HepG2 (cell line): Measurements from ENCODE around the gene CLASRP. TPM values are rescaled to one million over a fixed set of nuclear protein-coding genes. Genes with fewer than 3 reads are reported as not detected.

Source experiments
- ADNP ChIP-seq: sonication (generic); formaldehyde crosslinking; IDR thresholded peaks from 2 replicates; pipeline ENCODE4 v1.4.0; 2020; ENCODE audit warnings: missing genetic modification reagents
- CCDC6 ChIP-seq: sonication (generic); formaldehyde crosslinking; IDR thresholded peaks from 2 replicates; pipeline ENCODE4 v1.8.1; 2022; ENCODE audit warnings: mild to moderate bottlenecking, missing genetic modification reagents, moderate library complexity
- GATA4 ChIP-seq: sonication (generic); IDR thresholded peaks from 2 replicates; pipeline ENCODE4 v1.6.1; 2016; ENCODE audit warnings: antibody characterized with exemption, low read depth, borderline replicate concordance
- HNRNPLL ChIP-seq: fragments of 200-400 bp; formaldehyde crosslinking; IDR thresholded peaks from 2 replicates; pipeline ENCODE4 v1.6.1; 2017; ENCODE audit warnings: mild to moderate bottlenecking, low read depth, low read length; ENCODE audit not compliant: poor library complexity, severe bottlenecking
- KAT2B ChIP-seq: fragments of 150-350 bp; IDR thresholded peaks from 2 replicates; pipeline ENCODE4 v1.6.1; 2014; ENCODE audit warnings: low read depth, low read length, borderline replicate concordance
- NCOR1 ChIP-seq: fragments of 200-600 bp; sonication (generic); IDR thresholded peaks from 2 replicates; pipeline ENCODE4 v1.7.0; 2017; ENCODE audit warnings: antibody characterized with exemption, low read length, borderline replicate concordance
- NFIB ChIP-seq: sonication (generic); formaldehyde crosslinking; IDR thresholded peaks from 2 replicates; pipeline ENCODE4 v1.9.0; 2021; ENCODE audit warnings: missing genetic modification reagents, mild to moderate bottlenecking, borderline replicate concordance
- PAF1 ChIP-seq: IDR thresholded peaks from 2 replicates; pipeline ENCODE4 v1.6.1; 2016; ENCODE audit warnings: missing genetic modification reagents, missing compliant biosample characterization
- SIX1 ChIP-seq: sonication (generic); formaldehyde crosslinking; IDR thresholded peaks from 2 replicates; pipeline ENCODE4 v1.4.0; 2020; ENCODE audit warnings: missing genetic modification reagents, borderline replicate concordance
- SP140L ChIP-seq: sonication (generic); formaldehyde crosslinking; IDR thresholded peaks from 2 replicates; pipeline ENCODE4 v1.4.0; 2020; ENCODE audit warnings: missing genetic modification reagents, borderline replicate concordance
- STAG1 ChIP-seq: sonication (generic); formaldehyde crosslinking; IDR thresholded peaks from 2 replicates; pipeline ENCODE4 v1.4.0; 2020; ENCODE audit warnings: missing genetic modification reagents
- ZNF205 ChIP-seq: IDR thresholded peaks from 2 replicates; pipeline ENCODE4 v1.6.1; 2018; ENCODE audit warnings: missing biosample characterization, missing genetic modification reagents
- ZNF773 ChIP-seq: sonication (generic); formaldehyde crosslinking; IDR thresholded peaks from 2 replicates; pipeline ENCODE4 v1.4.0; 2020; ENCODE audit warnings: missing genetic modification reagents, borderline replicate concordance
- ZNF841 ChIP-seq: sonication (generic); formaldehyde crosslinking; IDR thresholded peaks from 2 replicates; pipeline ENCODE4 v1.8.1; 2023; ENCODE audit warnings: missing genetic modification reagents, borderline replicate concordance
- polyA plus RNA-seq, 8 experiments: library from polyadenylated mRNA; depleted of rRNA in 3 of 8; stranded (reverse) in 7 of 8; unstranded in 1 of 8; fragments of >200 nt; fragmentation: Illumina TruSeq in 4 of 8; extraction: Trizol in 4 of 8; gene quantifications; 2 replicates each; pipeline versions ENCODE4 v1.2.1 to v1.2.3, GENCODE V29; 2011 to 2016; ENCODE audit warnings: low read depth in 4 of 8, missing spikeins in 1 of 8, mixed read lengths in 1 of 8; ENCODE audit not compliant: insufficient read depth in 1 of 8
- total RNA-seq, 5 experiments: library from RNA; depleted of rRNA; stranded (reverse); fragments of >200 nt; fragmentation: Illumina TruSeq; extraction: Trizol; gene quantifications; 2 replicates each; pipeline ENCODE4 v1.2.3, GENCODE V29; 2016; ENCODE audit warnings: low read depth in 1 of 5
- TF ChIP-seq, protein P1 (sequence below): IDR thresholded peaks from 2 replicates; pipeline ENCODE4 v1.4.0; 2020; ENCODE audit warnings: mild to moderate bottlenecking, missing genetic modification reagents
- TF ChIP-seq, protein P2 (sequence below): sonication (generic); formaldehyde crosslinking; IDR thresholded peaks from 2 replicates; pipeline ENCODE4 v1.8.1; 2023; ENCODE audit warnings: mild to moderate bottlenecking, inconsistent platforms, moderate library complexity, missing genetic modification reagents, borderline replicate concordance
- TF ChIP-seq, protein P3 (sequence below): sonication (generic); formaldehyde crosslinking; IDR thresholded peaks from 2 replicates; pipeline ENCODE4 v1.4.0; 2020; ENCODE audit warnings: missing genetic modification reagents
- TF ChIP-seq, protein P4 (sequence below): sonication (generic); formaldehyde crosslinking; IDR thresholded peaks from 2 replicates; pipeline ENCODE4 v1.8.0; 2022; ENCODE audit warnings: mild to moderate bottlenecking, missing genetic modification reagents, moderate library complexity
- TF ChIP-seq, protein P5 (sequence below): sonication (generic); formaldehyde crosslinking; IDR thresholded peaks from 2 replicates; pipeline ENCODE4 v1.4.0; 2020; ENCODE audit warnings: mild to moderate bottlenecking, missing genetic modification reagents, borderline replicate concordance

CLASRP gene
- total and polyA plus RNA-seq, 2 of the 13 experiments (the other 11 are each of a cell fraction or from before 2014, with no cell fraction given), result 32.0 to 51.4 TPM

DNA sequence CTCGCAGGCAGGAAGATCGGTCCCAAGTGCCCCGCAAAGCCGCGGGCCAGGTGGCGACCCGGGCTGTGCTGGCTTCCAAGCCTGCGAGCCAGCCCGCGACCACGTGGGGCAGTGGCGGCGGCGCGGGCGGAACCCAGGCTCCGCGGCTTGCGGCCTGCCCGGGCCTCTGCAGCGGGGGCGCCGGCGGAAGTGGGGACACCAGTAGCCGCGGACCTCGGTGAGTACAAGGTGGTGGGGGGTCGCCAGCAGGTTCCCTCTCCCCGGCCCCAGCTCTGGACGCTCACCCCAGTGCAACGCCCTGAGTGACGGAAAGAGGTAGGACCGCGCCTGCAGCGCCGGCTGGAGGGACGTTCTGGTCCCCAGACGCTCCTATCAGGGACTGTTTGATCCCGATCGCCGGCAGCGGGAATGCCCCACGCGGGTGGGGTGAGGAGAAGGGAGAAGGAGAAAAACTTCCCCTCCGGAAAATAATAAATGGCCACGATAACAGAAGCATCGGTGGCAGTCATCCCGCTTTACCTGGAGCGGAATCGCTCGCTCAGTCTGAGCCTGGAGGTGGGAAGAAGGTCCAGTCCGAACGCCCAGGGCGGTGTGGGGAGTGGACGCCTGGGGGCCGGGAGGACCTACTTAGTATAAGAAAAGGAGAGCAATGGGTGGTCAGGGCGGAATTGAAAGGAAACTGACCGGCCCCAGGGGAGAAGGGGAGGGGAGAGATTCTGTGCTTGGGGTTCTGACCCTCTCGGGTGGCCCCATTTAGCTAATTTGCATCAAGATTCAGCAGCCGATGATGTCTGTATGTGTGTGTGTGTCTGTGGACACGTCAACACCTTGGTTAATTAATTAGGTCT, 40.4 kb downstream of the CLASRP start, which contains the start of gene GEMIN7 (continued):
- TF ChIP-seq, protein P1, sequence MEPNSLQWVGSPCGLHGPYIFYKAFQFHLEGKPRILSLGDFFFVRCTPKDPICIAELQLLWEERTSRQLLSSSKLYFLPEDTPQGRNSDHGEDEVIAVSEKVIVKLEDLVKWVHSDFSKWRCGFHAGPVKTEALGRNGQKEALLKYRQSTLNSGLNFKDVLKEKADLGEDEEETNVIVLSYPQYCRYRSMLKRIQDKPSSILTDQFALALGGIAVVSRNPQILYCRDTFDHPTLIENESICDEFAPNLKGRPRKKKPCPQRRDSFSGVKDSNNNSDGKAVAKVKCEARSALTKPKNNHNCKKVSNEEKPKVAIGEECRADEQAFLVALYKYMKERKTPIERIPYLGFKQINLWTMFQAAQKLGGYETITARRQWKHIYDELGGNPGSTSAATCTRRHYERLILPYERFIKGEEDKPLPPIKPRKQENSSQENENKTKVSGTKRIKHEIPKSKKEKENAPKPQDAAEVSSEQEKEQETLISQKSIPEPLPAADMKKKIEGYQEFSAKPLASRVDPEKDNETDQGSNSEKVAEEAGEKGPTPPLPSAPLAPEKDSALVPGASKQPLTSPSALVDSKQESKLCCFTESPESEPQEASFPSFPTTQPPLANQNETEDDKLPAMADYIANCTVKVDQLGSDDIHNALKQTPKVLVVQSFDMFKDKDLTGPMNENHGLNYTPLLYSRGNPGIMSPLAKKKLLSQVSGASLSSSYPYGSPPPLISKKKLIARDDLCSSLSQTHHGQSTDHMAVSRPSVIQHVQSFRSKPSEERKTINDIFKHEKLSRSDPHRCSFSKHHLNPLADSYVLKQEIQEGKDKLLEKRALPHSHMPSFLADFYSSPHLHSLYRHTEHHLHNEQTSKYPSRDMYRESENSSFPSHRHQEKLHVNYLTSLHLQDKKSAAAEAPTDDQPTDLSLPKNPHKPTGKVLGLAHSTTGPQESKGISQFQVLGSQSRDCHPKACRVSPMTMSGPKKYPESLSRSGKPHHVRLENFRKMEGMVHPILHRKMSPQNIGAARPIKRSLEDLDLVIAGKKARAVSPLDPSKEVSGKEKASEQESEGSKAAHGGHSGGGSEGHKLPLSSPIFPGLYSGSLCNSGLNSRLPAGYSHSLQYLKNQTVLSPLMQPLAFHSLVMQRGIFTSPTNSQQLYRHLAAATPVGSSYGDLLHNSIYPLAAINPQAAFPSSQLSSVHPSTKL (CRISPR knock-in tag), result peak; percentile 19
- TF ChIP-seq NCOR1, result no peak
- peak; percentile 34; the same call in 1 of the 2 replicates for TF ChIP-seq GATA4
- peak; percentile 91; the same call in 1 of the 2 replicates for TF ChIP-seq ZNF773 (CRISPR knock-in tag)
- TF ChIP-seq STAG1 (CRISPR knock-in tag), result peak; percentile 24
- TF ChIP-seq, protein P2, sequence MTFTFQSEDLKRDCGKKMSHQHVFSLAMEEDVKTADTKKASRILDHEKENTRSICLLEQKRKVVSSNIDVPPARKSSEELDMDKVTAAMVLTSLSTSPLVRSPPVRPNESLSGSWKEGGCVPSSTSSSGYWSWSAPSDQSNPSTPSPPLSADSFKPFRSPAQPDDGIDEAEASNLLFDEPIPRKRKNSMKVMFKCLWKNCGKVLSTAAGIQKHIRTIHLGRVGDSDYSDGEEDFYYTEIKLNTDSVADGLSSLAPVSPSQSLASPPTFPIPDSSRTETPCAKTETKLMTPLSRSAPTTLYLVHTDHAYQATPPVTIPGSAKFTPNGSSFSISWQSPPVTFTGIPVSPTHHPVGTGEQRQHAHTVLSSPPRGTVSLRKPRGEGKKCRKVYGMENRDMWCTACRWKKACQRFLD (CRISPR knock-in tag), result peak; percentile 28; the same call in 1 of the 2 replicates
- TF ChIP-seq SP140L (CRISPR knock-in tag), result peak; percentile 58; the same call in 1 of the 2 replicates
- TF ChIP-seq ZNF205 (CRISPR knock-in tag), result peak; percentile 81; the same call in 1 of the 2 replicates
- TF ChIP-seq, protein P3, sequence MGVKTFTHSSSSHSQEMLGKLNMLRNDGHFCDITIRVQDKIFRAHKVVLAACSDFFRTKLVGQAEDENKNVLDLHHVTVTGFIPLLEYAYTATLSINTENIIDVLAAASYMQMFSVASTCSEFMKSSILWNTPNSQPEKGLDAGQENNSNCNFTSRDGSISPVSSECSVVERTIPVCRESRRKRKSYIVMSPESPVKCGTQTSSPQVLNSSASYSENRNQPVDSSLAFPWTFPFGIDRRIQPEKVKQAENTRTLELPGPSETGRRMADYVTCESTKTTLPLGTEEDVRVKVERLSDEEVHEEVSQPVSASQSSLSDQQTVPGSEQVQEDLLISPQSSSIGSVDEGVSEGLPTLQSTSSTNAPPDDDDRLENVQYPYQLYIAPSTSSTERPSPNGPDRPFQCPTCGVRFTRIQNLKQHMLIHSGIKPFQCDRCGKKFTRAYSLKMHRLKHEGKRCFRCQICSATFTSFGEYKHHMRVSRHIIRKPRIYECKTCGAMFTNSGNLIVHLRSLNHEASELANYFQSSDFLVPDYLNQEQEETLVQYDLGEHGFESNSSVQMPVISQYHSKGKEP, result no peak; the same call in 1 of the 2 replicates
- peak; percentile 71 for TF ChIP-seq HNRNPLL
- TF ChIP-seq KAT2B, result no peak
- no peak for TF ChIP-seq SIX1 (CRISPR knock-in tag)
- TF ChIP-seq CCDC6 (CRISPR knock-in tag), result peak; percentile 93
- TF ChIP-seq, protein P4, sequence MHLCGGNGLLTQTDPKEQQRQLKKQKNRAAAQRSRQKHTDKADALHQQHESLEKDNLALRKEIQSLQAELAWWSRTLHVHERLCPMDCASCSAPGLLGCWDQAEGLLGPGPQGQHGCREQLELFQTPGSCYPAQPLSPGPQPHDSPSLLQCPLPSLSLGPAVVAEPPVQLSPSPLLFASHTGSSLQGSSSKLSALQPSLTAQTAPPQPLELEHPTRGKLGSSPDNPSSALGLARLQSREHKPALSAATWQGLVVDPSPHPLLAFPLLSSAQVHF (CRISPR knock-in tag), result no peak; the same call in 1 of the 2 replicates
- TF ChIP-seq, protein P5, sequence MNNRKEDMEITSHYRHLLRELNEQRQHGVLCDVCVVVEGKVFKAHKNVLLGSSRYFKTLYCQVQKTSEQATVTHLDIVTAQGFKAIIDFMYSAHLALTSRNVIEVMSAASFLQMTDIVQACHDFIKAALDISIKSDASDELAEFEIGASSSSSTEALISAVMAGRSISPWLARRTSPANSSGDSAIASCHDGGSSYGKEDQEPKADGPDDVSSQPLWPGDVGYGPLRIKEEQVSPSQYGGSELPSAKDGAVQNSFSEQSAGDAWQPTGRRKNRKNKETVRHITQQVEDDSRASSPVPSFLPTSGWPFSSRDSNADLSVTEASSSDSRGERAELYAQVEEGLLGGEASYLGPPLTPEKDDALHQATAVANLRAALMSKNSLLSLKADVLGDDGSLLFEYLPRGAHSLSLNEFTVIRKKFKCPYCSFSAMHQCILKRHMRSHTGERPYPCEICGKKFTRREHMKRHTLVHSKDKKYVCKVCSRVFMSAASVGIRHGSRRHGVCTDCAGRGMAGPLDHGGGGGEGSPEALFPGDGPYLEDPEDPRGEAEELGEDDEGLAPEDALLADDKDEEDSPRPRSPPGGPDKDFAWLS (CRISPR knock-in tag), result no peak; the same call in 1 of the 2 replicates
- TF ChIP-seq ZNF841 (CRISPR knock-in tag), result no peak
- TF ChIP-seq ADNP, result peak; percentile 72; the same call in 1 of the 2 replicates
- TF ChIP-seq PAF1 (CRISPR knock-in tag), result no peak
- TF ChIP-seq NFIB (CRISPR knock-in tag), result no peak
